HL-60 (cell line): ENCODE results near the gene COMMD1.

ENCODE experiments used
- CTCF ChIP-seq: IDR thresholded peaks from one replicate; pipeline ENCODE4 v1.5.1; 2011; ENCODE audit warnings: low read length, control low read depth, inconsistent platforms; ENCODE audit not compliant: insufficient read depth
- GABPA ChIP-seq: IDR thresholded peaks from 2 replicates; pipeline ENCODE4 v1.6.1; 2012; ENCODE audit warnings: low read depth
- POLR2AphosphoS5 ChIP-seq: IDR thresholded peaks from 2 replicates; pipeline ENCODE4 v1.6.1; 2012; ENCODE audit warnings: low read depth
- REST ChIP-seq: IDR thresholded peaks from 2 replicates; pipeline ENCODE4 v1.6.1; 2012; ENCODE audit warnings: low read depth; ENCODE audit not compliant: insufficient replicate concordance
- SPI1 ChIP-seq: IDR thresholded peaks from 2 replicates; pipeline ENCODE4 v1.6.1; 2012; ENCODE audit warnings: low read depth, mild to moderate bottlenecking, borderline replicate concordance

GRCh38 chr2:62032096-62032495 is 126.6 kb downstream of the COMMD1 start:
- TF ChIP-seq CTCF = no peak
- TF ChIP-seq POLR2AphosphoS5 = no peak
- no peak for TF ChIP-seq GABPA
- no peak for TF ChIP-seq SPI1
- TF ChIP-seq REST = no peak
